ENCODE data around the gene FTO.

Gene FTO

GRCh38 chr16:53946746-53947386 lies 242.9 kb downstream of the FTO start:
- no peak for DNase-seq

GRCh38 chr16:53947642-53948041 lies 243.7 kb downstream of the FTO start:
- no peak for DNase-seq

GRCh38 chr16:53948326-53948725 lies 244.4 kb downstream of the FTO start:
- DNase-seq: no peak

GRCh38 chr16:53948734-53949430 lies 244.9 kb downstream of the FTO start:
- no peak for DNase-seq

GRCh38 chr16:53949715-53950410 lies 245.9 kb downstream of the FTO start:
- DNase-seq: no peak

- no peak for DNase-seq
Observed at GRCh38 chr16:53950677-53951076, 246.7 kb downstream of the FTO start.

GRCh38 chr16:53952215-53953208 lies 248.6 kb downstream of the FTO start:
- DNase-seq: peak in 1 of 2 experiments; percentile 41

- no peak for DNase-seq
Observed at GRCh38 chr16:53953336-53953735, 249.4 kb downstream of the FTO start.

- DNase-seq: no peak
Observed at GRCh38 chr16:53955221-53955875, 251.4 kb downstream of the FTO start.

- no peak for DNase-seq
Observed at GRCh38 chr16:53958341-53958880, 254.5 kb downstream of the FTO start.

- DNase-seq: no peak
Observed at GRCh38 chr16:53960050-53960812, 256.3 kb downstream of the FTO start.

GRCh38 chr16:53960954-53961616 lies 257.1 kb downstream of the FTO start:
- DNase-seq: no peak

- DNase-seq: no peak
Observed at GRCh38 chr16:53962041-53962440, 258.1 kb downstream of the FTO start.

GRCh38 chr16:53964145-53964790 lies 260.3 kb downstream of the FTO start:
- no peak for DNase-seq

GRCh38 chr16:53966821-53967571 lies 263.0 kb downstream of the FTO start:
- peak; percentile 50 to 81 for DNase-seq

GRCh38 chr16:53967572-53967971 lies 263.6 kb downstream of the FTO start:
- no peak for DNase-seq

- DNase-seq: no peak
Observed at GRCh38 chr16:53968454-53968853, 264.5 kb downstream of the FTO start.

- DNase-seq: no peak
Observed at GRCh38 chr16:53968896-53969295, 264.9 kb downstream of the FTO start.

GRCh38 chr16:53971616-53972015 lies 267.7 kb downstream of the FTO start:
- peak in 1 of 2 experiments; percentile 62 for DNase-seq

Data from NCI-H446 (cell line).